H1 (cell line): ENCODE measurements around the gene ABCC9. TPM values are rescaled to one million over a fixed set of nuclear protein-coding genes. Genes with fewer than 3 reads are reported as not detected.

Experiments
- CTCF ChIA-PET: fragments of 300-600 bp; sonication (Branson Sonifier 250); formaldehyde crosslinking; loops from one replicate; lab custom pipeline; 2021; ENCODE audit not compliant: partially characterized antibody; lab: Charles Lee
- POLR2A ChIA-PET: fragments of 300-600 bp; sonication (Branson Sonifier 250); formaldehyde crosslinking; loops from one replicate; lab custom pipeline; 2021; ENCODE audit warnings: inconsistent platforms; ENCODE audit not compliant: partially characterized antibody; lab: Charles Lee
- DNase-seq, 2 experiments: peaks; one replicate each; pipeline versions ENCODE4 v3.0.0 to v3.0.0-alpha.2; 2010 to 2022; ENCODE audit warnings: low spot score in 2 of 2, low read depth in 1 of 2, mixed read lengths in 1 of 2
- FAIRE-seq: peaks from 2 replicates; lab custom pipeline; 2011; peaks lifted over from hg19 to GRCh38; lab: Jason Lieb, UNC
- H2AFZ ChIP-seq: 2 replicates; pipeline ENCODE4 v1.8.1; 2012; ENCODE audit warnings: low read length, inconsistent platforms
- H2AK5ac ChIP-seq: 2 replicates; pipeline ENCODE4 v1.6.1; 2013; ENCODE audit warnings: low read depth, low read length
- H2BK120ac ChIP-seq: replicated peaks from 2 replicates; pipeline ENCODE3; 2013; ENCODE audit warnings: low read depth, low read length, inconsistent platforms
- H2BK12ac ChIP-seq: 2 replicates; pipeline ENCODE4 v1.6.1; 2013; ENCODE audit warnings: low read depth, low read length
- H2BK15ac ChIP-seq: 2 replicates; pipeline ENCODE4 v1.6.1; 2013; ENCODE audit warnings: low read length
- H2BK20ac ChIP-seq: 2 replicates; pipeline ENCODE4 v1.6.1; 2013; ENCODE audit warnings: low read length
- H2BK5ac ChIP-seq: 2 replicates; pipeline ENCODE4 v1.6.1; 2013; ENCODE audit warnings: low read depth, low read length
- H3K14ac ChIP-seq: 2 replicates; pipeline ENCODE4 v1.6.1; 2013; ENCODE audit warnings: inconsistent platforms; ENCODE audit not compliant: insufficient read length
- H3K18ac ChIP-seq: 2 replicates; pipeline ENCODE4 v1.6.1; 2013; ENCODE audit warnings: low read length; ENCODE audit errors: extremely low read depth
- H3K23ac ChIP-seq: 2 replicates; pipeline ENCODE4 v1.6.1; 2013; ENCODE audit warnings: inconsistent platforms; ENCODE audit not compliant: insufficient read length
- H3K23me2 ChIP-seq: 2 replicates; pipeline ENCODE4 v1.6.1; 2013; ENCODE audit warnings: low read depth, low read length
- H3K27ac ChIP-seq: 2 replicates; pipeline ENCODE4 v1.6.1; 2011; ENCODE audit warnings: low read depth, low read length, inconsistent platforms
- H3K27me3 ChIP-seq, 4 experiments: replicated peaks in 1 of 4; 1 replicate in 1 of 4; 2 replicates in 3 of 4; pipeline versions ENCODE4 v1.6.1 to v1.8.1; 2011 to 2013; ENCODE audit warnings: low read length in 3 of 4, mild to moderate bottlenecking in 3 of 4, inconsistent platforms in 2 of 4, mixed read lengths in 2 of 4, moderate library complexity in 1 of 4; ENCODE audit not compliant: control insufficient read depth in 3 of 4, insufficient read depth in 3 of 4; ENCODE audit errors: extremely low read depth in 1 of 4
- H3K36me3 ChIP-seq, 4 experiments: 2 replicates each; pipeline versions ENCODE4 v1.6.1 to v1.8.1; 2011 to 2013; ENCODE audit warnings: mild to moderate bottlenecking in 4 of 4, low read length in 3 of 4, moderate library complexity in 2 of 4, control low read depth in 1 of 4, inconsistent platforms in 1 of 4; ENCODE audit not compliant: insufficient read depth in 4 of 4, control insufficient read depth in 2 of 4
- H3K4ac ChIP-seq: replicated peaks from 2 replicates; pipeline ENCODE3; 2013; ENCODE audit warnings: low read length, low read depth, mixed read lengths, inconsistent platforms; ENCODE audit not compliant: insufficient read length
- H3K4me1 ChIP-seq, 4 experiments: replicated peaks in 1 of 4; 1 replicate in 1 of 4; 2 replicates in 3 of 4; pipeline versions ENCODE4 v1.6.1 to v1.8.1; 2011 to 2013; ENCODE audit warnings: low read length in 3 of 4, inconsistent platforms in 2 of 4, mixed read lengths in 1 of 4; ENCODE audit not compliant: insufficient read depth in 4 of 4, control insufficient read depth in 3 of 4
- H3K4me2 ChIP-seq, 2 experiments: 2 replicates each; pipeline versions ENCODE4 v1.6.1 to v1.8.1; 2011 to 2013; ENCODE audit warnings: low read depth in 2 of 2, low read length in 2 of 2, control low read depth in 1 of 2, inconsistent platforms in 1 of 2, mild to moderate bottlenecking in 1 of 2; ENCODE audit not compliant: insufficient read depth in 1 of 2
- H3K4me3 ChIP-seq, 4 experiments: fragments of 200-600, 300-600 bp in 1 of 4; sonication (generic), shearing (Covaris generic), sonication (Bioruptor Twin) in 1 of 4; 2 replicates each; pipeline versions ENCODE4 v1.5.1 to v1.8.1; 2011 to 2016; ENCODE audit warnings: low read length in 4 of 4, low read depth in 3 of 4, control low read depth in 2 of 4, inconsistent platforms in 2 of 4, mild to moderate bottlenecking in 2 of 4, mixed read lengths in 1 of 4, moderate library complexity in 1 of 4; ENCODE audit not compliant: insufficient read depth in 2 of 4; ENCODE audit errors: extremely low read depth in 1 of 4
- H3K56ac ChIP-seq: replicated peaks from 2 replicates; pipeline ENCODE3; 2013; ENCODE audit warnings: low read depth, mild to moderate bottlenecking, mixed read lengths, low read length, inconsistent platforms; ENCODE audit not compliant: insufficient read length
- H3K79me1 ChIP-seq: 2 replicates; pipeline ENCODE4 v1.6.1; 2013; ENCODE audit warnings: low read depth, low read length, control low read depth
- H3K79me2 ChIP-seq, 2 experiments: 2 replicates each; pipeline versions ENCODE4 v1.6.1 to v1.8.1; 2012 to 2013; ENCODE audit warnings: low read length in 2 of 2, mild to moderate bottlenecking in 2 of 2, inconsistent platforms in 1 of 2; ENCODE audit not compliant: insufficient read depth in 2 of 2, control insufficient read depth in 1 of 2
- H3K9ac ChIP-seq, 4 experiments: replicated peaks in 1 of 4; 1 replicate in 1 of 4; 2 replicates in 3 of 4; pipeline versions ENCODE4 v1.6.1 to v1.8.1; 2011 to 2013; ENCODE audit warnings: low read depth in 3 of 4, low read length in 3 of 4, control low read depth in 2 of 4, mild to moderate bottlenecking in 2 of 4, moderate library complexity in 2 of 4, inconsistent platforms in 1 of 4; ENCODE audit errors: extremely low read depth in 1 of 4
- H3K9me3 ChIP-seq, 2 experiments: 2 replicates each; pipeline versions ENCODE4 v1.6.1 to v1.8.1; 2012 to 2013; ENCODE audit warnings: mild to moderate bottlenecking in 2 of 2, moderate library complexity in 2 of 2, control low read depth in 1 of 2, inconsistent platforms in 1 of 2, low read depth in 1 of 2, low read length in 1 of 2, mixed read lengths in 1 of 2; ENCODE audit not compliant: insufficient read depth in 2 of 2
- H4K20me1 ChIP-seq, 2 experiments: replicated peaks in 1 of 2; 2 replicates each; pipeline versions ENCODE3 to v1.8.1; 2011 to 2013; ENCODE audit warnings: inconsistent platforms in 2 of 2, low read length in 2 of 2, mild to moderate bottlenecking in 1 of 2; ENCODE audit not compliant: insufficient read depth in 2 of 2, control insufficient read depth in 1 of 2
- H4K5ac ChIP-seq: 2 replicates; pipeline ENCODE4 v1.6.1; 2013; ENCODE audit warnings: low read length, low read depth, mixed read lengths, inconsistent platforms; ENCODE audit not compliant: insufficient read length
- H4K8ac ChIP-seq: 2 replicates; pipeline ENCODE4 v1.8.0; 2013; ENCODE audit warnings: mild to moderate bottlenecking, moderate library complexity, low read length, inconsistent platforms; ENCODE audit not compliant: insufficient read depth; ENCODE audit errors: extremely low read depth
- H4K91ac ChIP-seq: replicated peaks from 2 replicates; pipeline ENCODE3; 2013; ENCODE audit warnings: low read length, mixed read lengths, inconsistent platforms; ENCODE audit not compliant: insufficient read length
- NRF1 ChIP-seq: IDR thresholded peaks from 2 replicates; pipeline ENCODE4 v1.6.1; 2011; ENCODE audit warnings: mild to moderate bottlenecking, low read depth, low read length, improper control_type of control experiment
- SP1 ChIP-seq: IDR thresholded peaks from 2 replicates; pipeline ENCODE4 v1.6.1; 2011; ENCODE audit warnings: low read depth, low read length
- TEAD4 ChIP-seq: IDR thresholded peaks from 2 replicates; pipeline ENCODE4 v1.6.1; 2012; ENCODE audit warnings: low read depth, low read length, inconsistent platforms, mixed read lengths
- WGBS, 2 experiments: shearing (Covaris generic) in 1 of 2; methylation state at CpG; one replicate each; pipeline versions ENCODE4 v1.1.6 to v1.1.7; 2013 to 2015; ENCODE audit warnings: low lambda C conversion rate in 2 of 2, mixed read lengths in 2 of 2, inconsistent platforms in 1 of 2, low coverage in 1 of 2, missing lambda C conversion rate in 1 of 2; ENCODE audit not compliant: insufficient replicate concordance in 2 of 2, insufficient coverage in 1 of 2, insufficient read length in 1 of 2; ENCODE audit errors: extremely low coverage in 1 of 2, missing lambda C conversion rate in 1 of 2; 5-methylcytosine and 5-hydroxymethylcytosine counted together
- polyA plus RNA-seq, 7 experiments: library from polyadenylated mRNA; depleted of rRNA in 3 of 7; stranded (reverse) in 5 of 7; unstranded in 2 of 7; fragments of >200 nt in 5 of 7; fragments of 200-250 nt in 2 of 7; gene quantifications; 1 replicate in 5 of 7; 2 replicates in 1 of 7; 4 replicates in 1 of 7; pipeline versions ENCODE4 v1.2.1 to v1.2.3, GENCODE V29; 2011 to 2013; ENCODE audit warnings: missing spikeins in 2 of 7, mixed read lengths in 2 of 7
- total RNA-seq: library from RNA; stranded (reverse); fragmentation: NEBNext Ultra II Directional; extraction: Animal tissue kit (Norgen Biotek cat#: 25700); gene quantifications from 2 replicates; pipeline ENCODE4 v1.2.1, GENCODE V29; 2021

Gene ABCC9
- total and polyA plus RNA-seq, 2 of the 8 experiments (the other 6 are each of a cell fraction or from before 2014, with no cell fraction given): under 0.01 TPM; not detected in 1

- CTCF ChIA-PET: interaction anchor here (0.6 to 1.5 kb wide), 2 partner anchors 13 to 522 kb away, joined by 3 to 5 read pairs; no protein-coding TSS in a partner anchor
- no peak overlapping the region for H3K4me3 ChIP-seq
- no peak overlapping the region for H2BK15ac ChIP-seq
- POLR2A ChIA-PET: no interaction called here
- WGBS, 2 experiments: 94% methylated on average over 5 of the region's 5 CpGs; no CpG with 5 or more reads in 1 of the 2 experiments
- H3K27ac ChIP-seq: no peak overlapping the region
- no peaks in the 10 kb centered on the region for H3K4me1 ChIP-seq
- no peaks in the 10 kb centered on the region for H3K36me3 ChIP-seq
- no peaks in the 10 kb centered on the region for H3K79me1 ChIP-seq
- H4K5ac ChIP-seq: no peak overlapping the region
- H3K9ac ChIP-seq: no peak overlapping the region
- H3K79me2 ChIP-seq: no peaks in the 10 kb centered on the region
- no peak overlapping the region for H3K56ac ChIP-seq
- H4K8ac ChIP-seq: no peak overlapping the region
- H4K91ac ChIP-seq: no peak overlapping the region
- H3K18ac ChIP-seq: no peak overlapping the region
- H3K14ac ChIP-seq: no peak overlapping the region
- H3K4ac ChIP-seq: no peak overlapping the region
- no peak overlapping the region for H2BK12ac ChIP-seq
- no peak overlapping the region for H2BK120ac ChIP-seq
- TF ChIP-seq NRF1 (no peak), TEAD4 (no peak), SP1 (no peak)
- H3K27me3 ChIP-seq: no peaks in the 10 kb centered on the region
- H3K4me2 ChIP-seq: no peak overlapping the region
- no peak overlapping the region for H2BK20ac ChIP-seq
- no peaks in the 10 kb centered on the region for H3K23me2 ChIP-seq
- no peak overlapping the region for H2BK5ac ChIP-seq
- H2AK5ac ChIP-seq: no peak overlapping the region
- no peak for FAIRE-seq
- DNase-seq: no peak
- H3K23ac ChIP-seq: no peak overlapping the region
- no peaks in the 10 kb centered on the region for H4K20me1 ChIP-seq
- no peak overlapping the region for H2AFZ ChIP-seq
- H3K9me3 ChIP-seq: no peaks in the 10 kb centered on the region; a peak in 1 of 4 replicates
Observed at GRCh38 chr12:21759737-21760136, 181.5 kb downstream of the ABCC9 start.
